ENCODE results near the gene EFNB1. TPM values are rescaled to one million over a fixed set of nuclear protein-coding genes. Genes with fewer than 3 reads are reported as not detected.

Gene EFNB1
- total RNA-seq, 4 donors from 2014 or later = 19.0 to 77.6 (median 55.3) TPM

DNA sequence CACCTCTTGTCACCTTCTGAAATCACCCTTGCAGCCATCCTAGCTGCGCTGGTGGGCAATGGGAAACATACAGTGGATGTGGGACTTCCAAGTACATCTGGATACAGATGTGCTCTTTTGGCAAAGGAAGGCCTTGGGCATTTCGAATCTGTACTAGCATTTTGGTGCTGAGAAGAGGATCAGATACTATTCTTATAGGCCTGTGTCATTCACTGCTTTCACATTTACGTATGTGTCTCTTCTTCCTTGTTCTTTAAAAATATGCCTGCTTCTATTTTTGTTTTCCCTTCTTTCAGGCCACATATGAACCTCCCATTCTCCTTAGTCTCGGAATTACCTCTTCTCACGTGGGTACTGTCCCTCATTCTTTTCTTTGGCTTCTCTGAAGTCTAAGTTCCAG lies 53.1 kb downstream of the EFNB1 start:
- no peaks in the 10 kb centered on the region for H3K36me3 ChIP-seq
- no peaks in the 10 kb centered on the region for H3K27me3 ChIP-seq
- H3K4me3 ChIP-seq = no peak overlapping the region
- H3K9me3 ChIP-seq = no peaks in the 10 kb centered on the region
- H3K27ac ChIP-seq = no peak overlapping the region
- no peaks in the 10 kb centered on the region for H3K4me1 ChIP-seq
- no peak for TF ChIP-seq POLR2A (IDR thresholded peaks at IDR 0.05)
- TF ChIP-seq, protein P1, sequence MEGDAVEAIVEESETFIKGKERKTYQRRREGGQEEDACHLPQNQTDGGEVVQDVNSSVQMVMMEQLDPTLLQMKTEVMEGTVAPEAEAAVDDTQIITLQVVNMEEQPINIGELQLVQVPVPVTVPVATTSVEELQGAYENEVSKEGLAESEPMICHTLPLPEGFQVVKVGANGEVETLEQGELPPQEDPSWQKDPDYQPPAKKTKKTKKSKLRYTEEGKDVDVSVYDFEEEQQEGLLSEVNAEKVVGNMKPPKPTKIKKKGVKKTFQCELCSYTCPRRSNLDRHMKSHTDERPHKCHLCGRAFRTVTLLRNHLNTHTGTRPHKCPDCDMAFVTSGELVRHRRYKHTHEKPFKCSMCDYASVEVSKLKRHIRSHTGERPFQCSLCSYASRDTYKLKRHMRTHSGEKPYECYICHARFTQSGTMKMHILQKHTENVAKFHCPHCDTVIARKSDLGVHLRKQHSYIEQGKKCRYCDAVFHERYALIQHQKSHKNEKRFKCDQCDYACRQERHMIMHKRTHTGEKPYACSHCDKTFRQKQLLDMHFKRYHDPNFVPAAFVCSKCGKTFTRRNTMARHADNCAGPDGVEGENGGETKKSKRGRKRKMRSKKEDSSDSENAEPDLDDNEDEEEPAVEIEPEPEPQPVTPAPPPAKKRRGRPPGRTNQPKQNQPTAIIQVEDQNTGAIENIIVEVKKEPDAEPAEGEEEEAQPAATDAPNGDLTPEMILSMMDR (IDR thresholded peaks at IDR 0.05) = no peak
- no peak for DNase-seq

DNA sequence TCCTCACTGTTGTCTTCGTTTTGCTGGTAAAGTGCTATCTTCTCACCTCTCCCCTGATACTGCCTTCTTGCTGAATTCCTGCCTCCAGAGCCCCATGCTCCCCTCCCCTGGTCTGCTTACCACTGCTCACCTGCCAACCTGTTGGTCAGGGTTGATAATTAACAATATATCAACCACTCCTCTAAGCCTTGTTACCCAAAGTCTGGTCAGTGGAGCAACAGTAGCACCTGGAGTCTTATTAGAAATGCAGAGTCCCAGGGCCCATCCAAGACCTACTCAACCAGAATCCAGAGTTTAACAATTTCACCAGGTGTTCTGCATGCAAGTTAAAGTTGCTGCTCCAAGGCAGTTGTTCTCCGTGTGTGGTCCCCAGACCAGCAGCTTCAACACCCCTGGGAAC lies 55.0 kb downstream of the EFNB1 start:
- TF ChIP-seq, protein P1 (IDR thresholded peaks at IDR 0.05) = no peak
- no peak for TF ChIP-seq POLR2A (IDR thresholded peaks at IDR 0.05)
- H3K27ac ChIP-seq = no peak overlapping the region
- no peaks in the 10 kb centered on the region for H3K4me1 ChIP-seq
- H3K9me3 ChIP-seq = no peaks in the 10 kb centered on the region
- no peaks in the 10 kb centered on the region for H3K36me3 ChIP-seq
- H3K27me3 ChIP-seq = no peaks in the 10 kb centered on the region
- no peak overlapping the region for H3K4me3 ChIP-seq
- DNase-seq = no peak

DNA sequence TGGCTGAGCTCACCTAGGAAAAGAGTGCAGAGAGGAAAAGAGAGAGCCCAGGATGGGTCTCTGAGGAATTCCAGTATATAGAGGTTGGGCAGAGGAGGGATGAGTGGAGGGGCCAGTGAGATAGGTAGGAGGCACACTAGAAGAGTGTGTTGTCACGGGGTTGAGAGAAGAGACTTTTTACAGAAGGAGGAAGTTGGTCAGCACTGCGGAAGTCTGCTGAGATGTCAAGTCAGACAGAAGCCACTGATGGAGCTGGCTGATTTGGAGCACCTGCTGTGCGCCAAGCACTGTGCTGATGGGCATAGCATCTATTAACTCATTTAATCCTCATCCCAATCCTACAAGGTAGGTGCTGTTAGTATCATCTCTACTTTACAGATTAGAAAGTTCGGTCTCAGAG lies 60.4 kb downstream of the EFNB1 start:
- Histone ChIP-seq H3K27me3 (no peaks in the 10 kb centered on the region), H3K4me3 (no peak overlapping the region)
- DNase-seq = no peak

More for the DNA sequence above, 60.4 kb downstream of the EFNB1 start:
- Histone ChIP-seq H3K9me3 (no peaks in the 10 kb centered on the region), H3K27ac (no peak overlapping the region), H3K4me1 (peaks cover 0 to 4% (median 0%) of the 10 kb centered on the region in 4 donors), H3K36me3 (no peaks in the 10 kb centered on the region)
- TF ChIP-seq, protein P1 (IDR thresholded peaks at IDR 0.05) = no peak
- no peak for TF ChIP-seq POLR2A (IDR thresholded peaks at IDR 0.05)

Other genes with a start within 250 kb of the EFNB1 start
- 1 to 10 TPM in 3 of 4 donors, under 1 TPM in 1; 0.70 to 5.0 (median 4.1) TPM for gene STARD8, start 181.4 kb upstream of the EFNB1 start, total RNA-seq